HG03280 (cell line): ENCODE data around the gene CRYBA2.

Source experiments
- ATAC-seq: cut with Tn5 transposase; IDR thresholded peaks from one replicate; pipeline ENCODE4 v1.9.1; 2021; ENCODE audit warnings: mild to moderate bottlenecking, moderate library complexity; ENCODE audit not compliant: unreplicated experiment

Gene CRYBA2

DNA sequence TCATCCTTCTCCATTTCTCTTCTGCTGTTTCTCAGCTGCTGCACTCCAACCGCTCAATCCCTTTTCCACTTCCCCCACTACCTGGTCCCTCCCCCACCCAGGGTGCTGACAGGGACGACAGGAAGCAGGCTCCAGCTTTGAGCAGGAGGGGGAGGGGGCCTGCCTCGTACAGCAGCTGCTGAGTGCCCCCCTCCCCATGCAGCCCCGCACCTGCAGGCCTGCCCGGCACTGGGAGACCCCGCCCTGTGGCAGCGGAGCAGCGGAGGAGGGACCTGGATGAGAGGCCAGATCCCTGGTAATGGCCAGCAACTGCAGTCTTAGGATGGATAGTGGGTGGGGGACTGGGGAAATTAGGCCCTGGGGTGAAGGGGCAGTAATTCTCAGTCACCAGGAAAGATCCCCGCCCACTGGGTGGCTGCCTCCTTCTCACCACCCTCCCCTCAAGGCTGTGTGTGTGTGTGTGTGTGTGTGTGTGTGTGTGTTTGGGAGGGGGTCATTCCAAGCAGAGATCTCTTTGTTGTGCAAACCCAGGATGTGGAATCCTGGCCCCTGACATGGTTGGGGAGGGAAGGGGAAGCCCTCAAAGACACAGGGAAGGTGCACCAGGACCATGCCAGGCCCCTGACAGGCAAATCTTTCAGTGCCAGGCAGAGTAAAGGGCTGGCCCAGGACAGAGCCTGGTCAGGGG lies 6.8 kb upstream of the CRYBA2 start:
- no peak for ATAC-seq

- ATAC-seq: no peak
Observed at GRCh38 chr2:218999021-218999880, 6.0 kb upstream of the CRYBA2 start.

- ATAC-seq: no peak
Observed at GRCh38 chr2:218998414-218999002, 5.3 kb upstream of the CRYBA2 start.

DNA sequence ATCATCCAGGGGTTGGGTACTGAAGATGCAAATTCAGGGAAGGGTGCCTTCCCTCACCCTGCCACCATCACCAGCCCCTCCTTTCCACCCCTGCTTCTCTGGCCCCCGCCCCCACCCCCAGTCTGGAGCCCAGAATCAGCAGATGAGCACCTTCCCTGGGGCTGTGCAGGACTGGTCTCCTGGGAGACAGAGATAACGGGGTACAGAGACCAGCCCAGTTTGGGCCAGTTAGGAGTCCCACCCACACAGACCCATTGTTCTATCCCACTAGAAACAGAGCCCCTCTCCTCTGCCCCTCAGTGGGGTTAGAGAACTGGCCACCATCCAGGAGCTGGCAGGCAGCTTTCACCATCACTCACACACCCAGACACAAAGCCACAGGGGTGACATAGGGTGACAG lies 4.5 kb upstream of the CRYBA2 start:
- ATAC-seq: no peak

DNA sequence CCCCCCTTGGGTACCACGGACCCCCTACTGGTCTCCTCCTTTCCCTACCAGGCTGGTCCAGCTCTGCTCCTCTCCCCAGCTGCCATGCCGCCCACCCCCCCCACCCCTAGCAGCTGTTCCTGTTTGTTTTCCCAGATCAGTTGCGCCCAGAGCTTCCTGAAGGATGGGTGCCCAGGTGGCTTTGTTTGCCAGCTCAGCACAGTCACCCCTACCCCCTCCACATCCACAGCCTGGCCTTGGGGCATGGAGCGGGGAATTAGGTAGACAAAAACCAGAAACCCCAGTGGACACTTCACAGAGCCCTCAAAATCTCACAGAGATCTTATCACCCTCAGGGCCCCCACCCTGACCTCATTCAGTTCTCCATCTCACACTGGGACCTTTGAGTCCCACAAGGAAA lies 3.7 kb upstream of the CRYBA2 start:
- ATAC-seq: no peak

- ATAC-seq: peak; percentile 71
Observed at GRCh38 chr2:218995972-218996711, 2.9 kb upstream of the CRYBA2 start.

- ATAC-seq: no peak
Observed at GRCh38 chr2:218995561-218995960, 2.3 kb upstream of the CRYBA2 start.

DNA sequence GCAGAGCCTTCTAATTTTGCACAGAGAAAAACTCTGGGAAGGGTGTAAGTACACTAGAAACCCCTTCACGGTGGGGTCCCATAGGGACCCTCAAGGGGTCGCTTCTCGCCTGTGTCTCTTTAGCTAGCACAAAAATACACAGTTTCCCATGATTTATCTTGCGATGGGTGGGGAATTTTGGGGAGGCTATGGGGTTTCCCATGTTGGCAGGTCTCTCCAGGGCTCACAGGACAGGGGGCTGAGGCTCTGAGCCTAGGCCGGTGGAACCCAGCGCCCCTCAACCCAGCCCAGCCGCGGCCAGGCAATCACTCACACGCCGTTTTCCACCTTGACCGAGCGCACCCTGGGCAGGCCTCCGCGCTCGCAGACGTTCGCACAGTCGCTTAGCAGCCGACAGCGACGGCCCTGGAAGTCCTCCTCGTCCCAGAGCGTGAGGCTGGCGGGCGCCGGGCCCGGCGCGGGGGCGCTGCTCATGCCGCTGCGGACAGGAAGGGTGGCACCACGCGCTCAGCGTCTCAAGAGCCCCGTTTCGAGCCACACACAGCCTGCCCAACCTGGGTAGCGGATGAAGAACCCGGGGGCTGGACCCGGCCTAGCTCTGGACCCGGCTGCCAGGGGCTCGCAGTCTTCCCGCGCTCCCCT lies 398 bp downstream of the CRYBA2 start:
- no peak for ATAC-seq

- no peak for ATAC-seq
Observed at GRCh38 chr2:218992196-218992595, 1.0 kb downstream of the CRYBA2 start.

GRCh38 chr2:218991674-218992168 lies 1.5 kb downstream of the CRYBA2 start:
- ATAC-seq: no peak

DNA sequence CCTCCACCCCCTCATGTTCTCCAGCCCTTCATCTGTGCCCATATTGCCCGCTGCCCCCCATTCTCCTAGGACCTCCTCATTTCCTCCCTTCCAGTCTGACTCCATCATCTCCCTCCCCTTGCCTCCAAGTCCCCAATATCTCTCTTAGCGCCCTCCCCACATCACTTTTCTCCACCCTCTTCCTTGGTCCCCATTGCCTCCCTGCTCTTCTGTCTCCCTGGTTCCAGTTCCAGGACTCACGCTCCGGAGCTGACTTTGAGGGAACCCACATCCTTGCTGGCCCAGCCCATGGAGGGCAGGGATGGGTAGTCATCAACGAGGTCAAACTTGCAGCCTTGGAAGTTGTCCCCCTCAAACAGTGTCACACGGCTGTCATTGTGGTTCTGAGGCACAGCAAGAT lies 2.6 kb downstream of the CRYBA2 start:
- no peak for ATAC-seq

- no peak for ATAC-seq
Observed at GRCh38 chr2:218990052-218990451, 3.2 kb downstream of the CRYBA2 start.

- ATAC-seq: no peak
Observed at GRCh38 chr2:218988650-218989049, 4.6 kb downstream of the CRYBA2 start.

DNA sequence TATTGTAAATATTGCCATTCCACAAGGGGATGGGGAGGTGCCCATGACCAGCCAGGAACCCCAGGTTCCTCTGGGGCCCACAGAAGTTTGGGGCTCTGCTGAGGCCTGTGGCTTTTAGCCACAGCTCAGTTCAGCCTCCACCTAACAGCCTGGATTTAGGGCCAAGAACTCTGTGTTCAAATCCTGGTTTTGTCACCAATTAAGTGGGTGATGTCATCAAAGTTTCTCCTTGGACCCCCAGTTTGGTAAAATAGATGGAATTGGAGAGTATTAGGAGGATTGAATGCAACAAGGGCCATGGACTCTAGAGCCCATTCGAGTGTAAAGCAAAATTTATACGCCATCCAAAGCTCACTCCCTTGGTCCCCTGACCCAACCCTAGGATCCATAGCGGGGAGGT lies 5.1 kb downstream of the CRYBA2 start:
- ATAC-seq: no peak

DNA sequence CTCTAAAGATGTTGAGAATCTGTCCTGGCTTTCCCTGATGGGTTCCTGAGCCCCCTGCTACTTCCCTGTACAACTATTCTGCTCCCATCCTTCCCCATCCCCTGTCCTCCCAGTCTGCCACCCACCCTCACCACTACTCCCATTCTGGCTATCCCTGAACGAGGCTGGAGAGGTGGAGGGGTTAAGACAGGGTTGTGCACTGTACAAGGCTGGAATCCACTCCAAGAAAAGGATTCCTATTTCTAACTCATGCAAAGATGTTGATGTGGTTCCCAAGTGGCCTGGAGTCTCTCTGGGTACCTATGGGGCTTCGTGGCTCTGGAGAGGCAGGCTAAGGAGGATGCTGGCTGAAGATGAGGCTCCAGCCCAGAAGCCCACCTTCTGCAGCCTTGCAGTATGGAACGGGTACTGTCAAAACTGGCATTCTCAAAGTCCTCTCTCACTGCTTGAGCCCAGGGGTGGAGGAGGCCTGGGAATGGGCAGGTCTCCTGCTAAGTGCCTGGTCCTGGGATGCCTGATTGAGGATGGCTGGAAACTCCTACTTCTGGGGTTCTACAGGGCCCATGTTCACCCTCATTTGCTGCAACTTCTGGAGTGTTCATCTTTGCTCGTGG lies 7.0 kb downstream of the CRYBA2 start:
- ATAC-seq: no peak

DNA sequence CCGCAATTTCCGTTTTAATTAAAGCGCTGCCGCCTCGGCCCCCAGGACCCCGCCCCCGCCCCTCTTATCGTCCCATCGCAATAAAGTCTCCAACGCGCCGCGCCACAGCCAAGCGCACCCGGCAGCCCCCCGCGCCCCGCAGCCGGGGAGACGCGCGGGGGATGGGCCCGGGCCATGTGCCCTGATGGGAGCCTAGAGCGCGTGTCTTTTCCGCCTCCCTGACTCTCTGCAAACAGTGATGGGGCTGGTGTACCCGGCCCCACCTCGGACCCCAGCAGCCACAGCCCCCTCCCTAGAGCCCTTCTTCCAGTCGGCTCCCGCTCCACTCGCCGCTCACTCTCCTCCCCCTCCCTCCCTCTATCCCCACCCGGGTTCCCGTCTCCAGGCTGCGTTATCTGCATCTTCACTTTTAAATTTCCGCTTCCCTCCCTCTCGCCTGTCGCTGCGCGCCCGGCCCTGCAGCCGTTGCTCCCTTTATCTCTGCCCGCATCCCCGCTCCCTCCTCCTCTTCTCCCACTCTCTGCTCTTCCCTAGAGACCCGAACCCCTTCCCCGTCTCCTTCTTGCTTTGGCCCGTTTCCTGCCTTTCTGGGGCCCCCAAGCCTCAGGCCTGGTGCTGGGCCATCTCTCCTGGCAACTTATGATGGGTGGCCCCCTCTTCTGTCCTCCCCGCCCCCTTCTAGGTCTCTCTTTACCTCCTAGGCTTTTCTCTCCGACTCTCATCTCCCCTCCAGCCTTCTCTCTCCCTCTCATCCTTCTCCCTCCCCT lies 7.7 kb downstream of the CRYBA2 start:
- no peak for ATAC-seq

DNA sequence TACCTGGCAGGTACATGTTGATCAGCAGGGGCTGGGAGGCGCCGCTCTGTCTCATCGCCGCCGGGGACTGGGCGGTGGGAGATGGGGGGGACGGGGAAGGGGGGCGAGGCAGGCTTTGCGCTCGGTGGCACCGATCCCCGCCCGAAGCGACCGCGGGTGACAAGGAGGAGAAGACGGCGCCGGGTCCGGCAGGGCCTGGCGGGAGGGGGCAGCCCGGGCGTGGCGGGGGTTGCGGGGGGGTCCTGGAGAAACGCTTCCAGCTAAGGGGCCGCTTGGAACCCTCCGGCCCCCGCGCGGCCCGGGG lies 8.2 kb downstream of the CRYBA2 start, which contains the start of gene FEV:
FEV (minus strand) TSS at position 164 of the 304 bp plus-strand sequence; CDS start at position 55, 109 bp downstream.
- ATAC-seq: no peak

GRCh38 chr2:218984239-218985020 lies 8.8 kb downstream of the CRYBA2 start:
- ATAC-seq: no peak

DNA sequence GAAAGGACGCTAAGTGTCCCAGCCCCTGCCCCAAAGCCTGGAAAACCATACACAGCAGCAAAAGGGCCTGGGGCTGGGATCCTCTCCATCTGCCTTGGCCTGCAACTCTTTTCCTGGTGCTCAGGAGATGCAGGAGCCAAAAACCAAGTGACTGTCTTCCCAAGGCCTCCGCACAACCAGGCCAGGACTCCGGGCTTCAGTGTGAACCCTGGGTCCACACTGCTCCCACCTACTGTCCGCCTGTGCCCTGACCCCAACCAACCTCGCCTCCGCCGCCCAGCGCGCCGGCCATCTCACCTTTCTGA lies 9.3 kb downstream of the CRYBA2 start:
- ATAC-seq: no peak
